ENCODE results near the gene TXNDC16.

The TXNDC16 gene

GRCh38 chr14:52463375-52463774 is 88.9 kb downstream of the TXNDC16 start:
- no peak overlapping the region for H3K4me3 ChIP-seq (ENCODE audit: low read depth in 1 of 2, low read length in 1 of 2)
- H3K4me1 ChIP-seq (ENCODE audit: control insufficient read depth in 1 of 2, insufficient read depth in 1 of 2, low read depth in 1 of 2, low read length in 1 of 2): no peaks in the 10 kb centered on the region
- no peaks in the 10 kb centered on the region for H3K27me3 ChIP-seq
- no peaks in the 10 kb centered on the region for H3K36me3 ChIP-seq
- no peak overlapping the region for H3K27ac ChIP-seq
- no peak for TF ChIP-seq CTCF (IDR thresholded peaks at IDR 0.05)
- H3K9me3 ChIP-seq: peaks cover 4% of the 10 kb centered on the region

GRCh38 chr14:52461721-52462120 is 90.6 kb downstream of the TXNDC16 start:
- Histone ChIP-seq H3K27me3 (no peaks in the 10 kb centered on the region), H3K9me3 (peaks cover 4% of the 10 kb centered on the region), H3K36me3 (no peaks in the 10 kb centered on the region), H3K4me3 (ENCODE audit: low read depth in 1 of 2, low read length in 1 of 2) (no peak overlapping the region), H3K27ac (no peak overlapping the region), H3K4me1 (ENCODE audit: control insufficient read depth in 1 of 2, insufficient read depth in 1 of 2, low read depth in 1 of 2, low read length in 1 of 2) (no peaks in the 10 kb centered on the region)
- TF ChIP-seq CTCF (IDR thresholded peaks at IDR 0.05): no peak

GRCh38 chr14:52458721-52459085 is 93.6 kb downstream of the TXNDC16 start:
- peaks cover 4% of the 10 kb centered on the region for H3K9me3 ChIP-seq
- no peak overlapping the region for H3K4me3 ChIP-seq (ENCODE audit: low read depth in 1 of 2, low read length in 1 of 2)
- H3K36me3 ChIP-seq: peaks cover 4% of the 10 kb centered on the region
- H3K4me1 ChIP-seq (ENCODE audit: control insufficient read depth in 1 of 2, insufficient read depth in 1 of 2, low read depth in 1 of 2, low read length in 1 of 2): no peaks in the 10 kb centered on the region
- H3K27me3 ChIP-seq: no peaks in the 10 kb centered on the region
- H3K27ac ChIP-seq: no peak overlapping the region
- no peak for TF ChIP-seq CTCF (IDR thresholded peaks at IDR 0.05)

GRCh38 chr14:52457411-52457810 is 94.9 kb downstream of the TXNDC16 start:
- TF ChIP-seq CTCF (IDR thresholded peaks at IDR 0.05): no peak

DNA sequence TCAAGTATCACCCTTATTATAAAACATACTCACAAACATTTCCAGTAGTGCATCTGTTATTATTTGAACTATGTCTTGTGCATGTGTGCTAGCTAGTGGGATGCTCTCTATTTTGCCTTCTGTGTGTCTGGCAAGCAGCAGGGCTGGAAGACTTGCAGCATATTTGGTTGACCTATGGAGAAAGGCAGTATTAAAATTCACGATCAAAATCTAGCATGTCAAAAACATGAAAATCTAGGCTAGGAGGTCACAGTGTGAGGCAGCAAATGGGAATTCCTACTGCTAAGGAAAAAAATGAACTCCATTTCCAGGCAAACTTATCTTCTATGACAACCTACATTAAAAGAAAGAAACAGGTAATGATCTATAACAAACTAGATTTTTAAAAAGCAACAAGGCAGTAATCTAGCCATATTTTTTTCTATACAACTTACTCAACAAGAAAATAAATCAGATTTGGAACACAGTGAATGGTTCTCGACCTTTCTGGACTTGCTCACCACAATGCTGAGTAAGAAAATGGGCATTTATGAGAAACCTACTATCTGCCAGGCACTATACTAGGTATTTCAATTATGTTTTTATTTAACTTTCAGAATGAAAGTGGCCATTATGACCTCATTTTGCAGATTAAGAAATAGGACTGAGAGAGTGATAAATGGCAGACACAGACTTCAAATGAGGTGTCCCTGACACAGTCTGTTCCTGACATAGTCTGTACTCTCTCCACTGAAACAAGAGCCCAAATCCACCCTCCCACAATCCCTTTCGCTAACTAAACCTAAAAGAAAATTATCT is 96.8 kb downstream of the TXNDC16 start:
- Histone ChIP-seq H3K27me3 (no peaks in the 10 kb centered on the region), H3K27ac (no peak overlapping the region), H3K9me3 (no peaks in the 10 kb centered on the region), H3K4me1 (ENCODE audit: control insufficient read depth in 1 of 2, insufficient read depth in 1 of 2, low read depth in 1 of 2, low read length in 1 of 2) (no peaks in the 10 kb centered on the region), H3K4me3 (ENCODE audit: low read depth in 1 of 2, low read length in 1 of 2) (no peak overlapping the region), H3K36me3 (peaks cover 6% of the 10 kb centered on the region)
- TF ChIP-seq CTCF (IDR thresholded peaks at IDR 0.05): no peak

More at GRCh38 chr14:52457411-52457810, 94.9 kb downstream of the TXNDC16 start:
- Histone ChIP-seq H3K27ac (no peak overlapping the region), H3K4me1 (ENCODE audit: control insufficient read depth in 1 of 2, insufficient read depth in 1 of 2, low read depth in 1 of 2, low read length in 1 of 2) (no peaks in the 10 kb centered on the region), H3K36me3 (peaks cover 6% of the 10 kb centered on the region), H3K27me3 (no peaks in the 10 kb centered on the region), H3K4me3 (ENCODE audit: low read depth in 1 of 2, low read length in 1 of 2) (no peak overlapping the region), H3K9me3 (peaks cover 4% of the 10 kb centered on the region)
